GM19193 (cell line): Measurements from ENCODE around the gene FAF1.

ENCODE experiments used
- POLR2A ChIP-seq: IDR thresholded peaks from 4 replicates; pipeline ENCODE4 v1.6.1; 2011; ENCODE audit not compliant: insufficient read depth, insufficient read length; ENCODE audit errors: extremely low read depth

The FAF1 gene

GRCh38 chr1:50981741-50982140, 21.7 kb upstream of the FAF1 start:
- TF ChIP-seq POLR2A, result no peak

GRCh38 chr1:50980505-50980904, 20.4 kb upstream of the FAF1 start:
- TF ChIP-seq POLR2A, result no peak

DNA sequence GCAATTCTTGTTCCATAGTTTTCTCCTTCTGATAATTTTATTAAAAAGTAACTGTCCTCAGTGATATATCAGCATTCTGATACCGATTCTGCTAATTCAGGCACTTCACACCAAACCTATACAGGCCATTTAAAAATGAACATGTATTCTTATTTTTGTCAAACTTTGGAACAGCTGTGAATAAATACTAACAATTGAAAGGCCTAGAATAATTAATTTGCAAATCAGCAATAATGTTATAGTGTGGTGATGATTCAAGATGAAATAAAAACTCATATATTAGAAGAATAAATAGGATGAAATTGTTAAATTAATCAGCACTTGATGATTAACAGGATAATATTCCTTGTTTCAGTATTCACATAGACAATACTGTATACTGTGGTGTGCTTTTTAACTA, 19.9 kb upstream of the FAF1 start:
- TF ChIP-seq POLR2A, result no peak

- no peak for TF ChIP-seq POLR2A
These were observed 19.1 kb upstream of the FAF1 start for GRCh38 chr1:50978852-50979781.

- peak; percentile 69 for TF ChIP-seq POLR2A
These were observed 18.2 kb upstream of the FAF1 start for GRCh38 chr1:50978144-50978851.

DNA sequence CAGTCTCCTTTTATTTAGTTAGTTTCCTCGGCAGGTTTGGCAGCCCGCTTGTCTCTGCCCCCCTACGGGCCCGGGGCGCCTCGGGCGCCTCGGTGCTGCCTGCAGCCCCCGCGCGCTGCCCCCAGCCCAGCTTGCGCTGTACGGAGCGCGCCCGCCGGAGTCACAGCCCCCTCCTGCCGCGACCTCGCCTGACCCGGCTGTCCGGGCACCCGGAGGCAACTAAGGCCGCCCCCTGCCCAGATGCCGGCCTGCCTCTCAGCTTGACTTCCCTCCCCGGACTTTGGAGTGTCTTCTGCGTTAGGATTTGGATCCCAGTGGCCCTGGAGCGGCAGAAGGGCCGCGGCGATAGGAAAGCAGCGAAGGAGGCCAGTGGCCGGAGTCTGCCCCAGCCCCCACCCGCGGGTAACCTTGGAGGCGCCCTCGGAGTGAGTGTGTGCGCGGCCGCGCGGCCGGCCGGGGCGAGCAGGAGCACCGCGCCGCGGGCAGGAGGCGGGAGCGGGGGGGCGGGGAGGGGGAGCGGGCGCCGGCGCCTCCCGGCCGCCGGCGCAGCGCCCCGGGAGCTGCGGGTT, 17.6 kb upstream of the FAF1 start:
- no peak for TF ChIP-seq POLR2A

DNA sequence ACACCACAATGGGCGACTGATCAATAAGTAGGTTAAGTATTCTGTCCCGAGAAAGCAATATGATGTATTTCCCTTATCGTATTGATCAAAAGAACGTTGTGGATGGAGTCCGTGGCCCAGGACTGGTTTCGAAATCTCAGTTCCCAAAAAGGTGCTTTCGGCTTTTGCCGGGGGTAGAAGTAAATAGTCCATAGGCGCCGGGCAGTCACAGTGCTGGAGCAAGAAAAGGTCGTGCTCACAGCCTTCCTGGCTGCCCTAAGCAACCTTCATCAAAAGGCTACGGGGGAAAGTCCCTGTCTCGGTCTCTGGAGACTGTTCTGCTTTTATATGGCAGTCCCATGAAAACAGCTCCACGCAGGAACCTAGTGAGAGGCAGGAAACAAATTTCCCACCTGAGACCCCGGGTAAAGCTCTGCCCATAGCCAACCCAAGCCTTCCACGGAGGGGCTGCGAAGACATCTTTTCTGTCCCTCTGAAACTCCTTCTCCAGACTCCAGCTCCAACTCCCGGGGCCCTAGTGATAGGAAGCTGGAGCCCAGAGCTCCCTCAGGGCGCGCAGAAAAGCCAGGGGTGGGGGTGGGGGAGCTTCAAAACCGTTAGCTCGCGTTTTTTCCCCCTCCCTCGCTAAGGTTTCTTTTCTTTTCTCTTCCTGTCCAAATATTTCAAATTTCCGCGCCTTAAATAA, 17.0 kb upstream of the FAF1 start:
- TF ChIP-seq POLR2A, result peak; percentile 55

- no peak for TF ChIP-seq POLR2A
These were observed 16.2 kb upstream of the FAF1 start for GRCh38 chr1:50976111-50976889.

GRCh38 chr1:50975436-50975835, 15.4 kb upstream of the FAF1 start:
- no peak for TF ChIP-seq POLR2A

DNA sequence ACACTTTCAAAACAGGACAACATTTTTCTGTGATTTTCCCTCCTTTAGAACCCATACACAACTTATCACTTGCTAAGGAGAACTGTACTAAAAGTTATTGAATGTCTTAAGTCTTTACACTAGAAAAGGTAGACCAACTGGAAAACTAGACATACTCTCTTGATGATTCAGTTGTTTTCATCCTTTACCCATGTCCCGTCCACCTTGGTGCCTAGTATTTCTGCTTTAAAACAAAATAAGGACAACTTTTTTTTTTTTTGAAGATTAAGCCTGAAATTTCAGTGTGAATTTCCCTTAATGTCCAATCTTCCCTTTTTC, 14.5 kb upstream of the FAF1 start:
- TF ChIP-seq POLR2A, result no peak

- no peak for TF ChIP-seq POLR2A
These were observed 14.0 kb upstream of the FAF1 start for GRCh38 chr1:50973875-50974617.

GRCh38 chr1:50973255-50973654, 13.2 kb upstream of the FAF1 start:
- no peak for TF ChIP-seq POLR2A

GRCh38 chr1:50972766-50973165, 12.7 kb upstream of the FAF1 start:
- no peak for TF ChIP-seq POLR2A
